PC-3 (cell line): ENCODE results near the gene CIITA. TPM values are rescaled to one million over a fixed set of nuclear protein-coding genes. Genes with fewer than 3 reads are reported as not detected.

ENCODE experiments used
- ATAC-seq: fragments of 200-7000 bp; cut with Tn5 transposase; 2 replicates; pipeline ENCODE4 v1.9.1; 2020; ENCODE audit warnings: mild to moderate bottlenecking, moderate library complexity
- BruUV-seq: library from RNA; stranded (reverse); fragments of 400-500 nt; replicated peaks from 2 replicates; lab custom pipeline; 2021; lab: Mats Ljungman, UMichigan
- CTCF ChIA-PET: fragments of 300-600 bp; sonication (Branson Sonifier 250); formaldehyde crosslinking; loops from one replicate; lab custom pipeline; 2022; ENCODE audit warnings: antibody characterized with exemption; lab: Charles Lee
- POLR2A ChIA-PET: fragments of 300-600 bp; sonication (Branson Sonifier 250); formaldehyde crosslinking; loops from one replicate; lab custom pipeline; 2022; ENCODE audit warnings: antibody characterized with exemption; ENCODE audit not compliant: unreplicated experiment; lab: Charles Lee
- DNase-seq: peaks from one replicate; pipeline ENCODE4 v3.0.0-alpha.2; 2015
- H2AFZ ChIP-seq: fragments of 300-600 bp; sonication (generic); 2 replicates; pipeline ENCODE4 v1.6.0; 2016; ENCODE audit warnings: antibody characterized with exemption, low read length
- H3F3A ChIP-seq: fragments of 300-600 bp; sonication (generic); one replicate; pipeline ENCODE4 v1.6.0; 2017; ENCODE audit warnings: antibody characterized with exemption, low read length, control low read depth, mild to moderate bottlenecking; ENCODE audit not compliant: unreplicated experiment
- H3K27ac ChIP-seq: fragments of 300-600 bp; sonication (generic); 2 replicates; pipeline ENCODE4 v1.5.1; 2016; ENCODE audit warnings: mild to moderate bottlenecking, low read length
- H3K27me3 ChIP-seq: fragments of 300-600 bp; sonication (generic); 2 replicates; pipeline ENCODE4 v1.6.1; 2016; ENCODE audit warnings: low read length, mixed read lengths
- H3K36me3 ChIP-seq: fragments of 300-600 bp; sonication (generic); 2 replicates; pipeline ENCODE4 v1.6.1; 2016; ENCODE audit warnings: low read depth, mixed run types, low read length, mixed read lengths
- H3K4me1 ChIP-seq: fragments of 300-600 bp; sonication (generic); 2 replicates; pipeline ENCODE4 v1.5.1; 2016; ENCODE audit warnings: low read length; ENCODE audit not compliant: insufficient read depth
- H3K4me2 ChIP-seq: fragments of 300-600 bp; sonication (generic); 2 replicates; pipeline ENCODE4 v1.6.0; 2016; ENCODE audit warnings: low read length
- H3K4me3 ChIP-seq: fragments of 300-600 bp; sonication (generic); 2 replicates; pipeline ENCODE4 v1.5.1; 2016; ENCODE audit warnings: mild to moderate bottlenecking, low read length, mixed read lengths
- H3K79me2 ChIP-seq: fragments of 300-600 bp; sonication (generic); 2 replicates; pipeline ENCODE4 v1.6.1; 2017; ENCODE audit warnings: low read length, mixed read lengths
- H3K9ac ChIP-seq: fragments of 300-600 bp; sonication (generic); 2 replicates; pipeline ENCODE4 v1.6.0; 2016; ENCODE audit warnings: mild to moderate bottlenecking, low read length
- H3K9me2 ChIP-seq: fragments of 300-600 bp; sonication (generic); replicated peaks from 2 replicates; pipeline ENCODE4 v1.6.1; 2016; ENCODE audit warnings: mixed run types, low read length, mixed read lengths
- H3K9me3 ChIP-seq: fragments of 300-600 bp; sonication (generic); 2 replicates; pipeline ENCODE4 v1.6.1; 2016; ENCODE audit warnings: low read length, mixed read lengths
- H4K20me1 ChIP-seq: fragments of 300-600 bp; sonication (generic); 2 replicates; pipeline ENCODE4 v1.6.1; 2016; ENCODE audit warnings: low read length, mixed read lengths
- CTCF ChIP-seq: fragments of 300-600 bp; sonication (generic); conservative IDR thresholded peaks from 2 replicates; pipeline ENCODE4 v1.5.1; 2017; ENCODE audit warnings: antibody characterized with exemption, low read depth, mild to moderate bottlenecking, low read length
- EZH2 ChIP-seq: fragments of 300-600 bp; sonication (generic); IDR thresholded peaks from one replicate; pipeline ENCODE4 v1.6.1; 2017; ENCODE audit warnings: antibody characterized with exemption, mild to moderate bottlenecking, low read length; ENCODE audit not compliant: unreplicated experiment
- EZH2phosphoT487 ChIP-seq: fragments of 300-600 bp; sonication (generic); IDR thresholded peaks from 2 replicates; pipeline ENCODE4 v1.6.1; 2018; ENCODE audit warnings: mild to moderate bottlenecking, antibody characterized with exemption, low read length, borderline replicate concordance
- intact Hi-C: fragments of 100-400 bp; cut with micrococcal nuclease; formaldehyde crosslinking; loops from 2 replicates; pipeline ENCODE4 v1.9.0; 2023
- total RNA-seq: library from RNA; depleted of rRNA; stranded (reverse); fragments of >200 nt; gene quantifications from 2 replicates; pipeline ENCODE4 v1.2.3, GENCODE V29; 2014

Gene CIITA
- total RNA-seq, 1 experiment from 2014 or later = not detected

DNA sequence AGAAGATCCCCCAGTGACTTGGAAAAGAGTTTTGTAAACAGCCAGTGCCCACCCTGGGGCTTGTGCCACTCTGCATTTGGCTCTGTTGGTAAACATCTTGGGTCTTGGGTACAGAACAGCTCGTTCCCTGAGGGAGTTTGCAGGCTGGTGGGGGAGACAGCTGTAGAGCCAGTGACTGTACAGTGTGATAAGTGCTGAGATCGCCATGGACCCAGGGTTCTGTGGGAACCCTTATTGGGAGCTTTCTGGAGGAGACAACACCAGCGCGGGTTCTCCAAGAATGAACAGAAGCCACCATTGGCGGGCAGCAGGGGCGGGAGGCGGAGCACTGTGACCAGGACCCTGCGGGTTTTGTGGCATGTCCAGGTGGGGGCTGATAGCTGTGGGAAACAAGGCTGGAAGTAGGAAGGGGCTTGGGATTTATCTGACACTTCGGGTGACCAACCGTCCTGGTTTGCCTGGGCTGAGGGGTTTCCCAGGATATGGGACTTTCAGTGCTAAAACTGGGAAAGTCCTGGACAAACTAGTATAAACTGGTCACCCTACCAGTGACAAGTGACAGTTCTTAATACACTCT lies 70.3 kb downstream of the CIITA start:
- no TSS peak for BruUV-seq
- H3K27ac ChIP-seq = no peak overlapping the region
- H3K36me3 ChIP-seq = no peaks in the 10 kb centered on the region
- no peak overlapping the region for H3K4me3 ChIP-seq
- peaks cover 28% of the 10 kb centered on the region for H3K4me1 ChIP-seq
- TF ChIP-seq CTCF (no peak), EZH2phosphoT487 (no peak), EZH2 (no peak)
- H3K9ac ChIP-seq = no peak overlapping the region
- ATAC-seq = no peak
- H3F3A ChIP-seq = no peaks in the 10 kb centered on the region
- H2AFZ ChIP-seq = no peak overlapping the region
- CTCF ChIA-PET = no interaction called here
- POLR2A ChIA-PET = no interaction called here
- no peaks in the 10 kb centered on the region for H3K27me3 ChIP-seq
- intact Hi-C loops = no loop called here
- H3K4me2 ChIP-seq = no peak overlapping the region
- no peaks in the 10 kb centered on the region for H3K9me2 ChIP-seq
- no peaks in the 10 kb centered on the region for H3K9me3 ChIP-seq
- H4K20me1 ChIP-seq = 0 out of 2 replicates have a peak, but pooled peaks cover 4% of the 10 kb centered on the region
- H3K79me2 ChIP-seq = peaks cover 75% of the 10 kb centered on the region
- DNase-seq = no peak

DNA sequence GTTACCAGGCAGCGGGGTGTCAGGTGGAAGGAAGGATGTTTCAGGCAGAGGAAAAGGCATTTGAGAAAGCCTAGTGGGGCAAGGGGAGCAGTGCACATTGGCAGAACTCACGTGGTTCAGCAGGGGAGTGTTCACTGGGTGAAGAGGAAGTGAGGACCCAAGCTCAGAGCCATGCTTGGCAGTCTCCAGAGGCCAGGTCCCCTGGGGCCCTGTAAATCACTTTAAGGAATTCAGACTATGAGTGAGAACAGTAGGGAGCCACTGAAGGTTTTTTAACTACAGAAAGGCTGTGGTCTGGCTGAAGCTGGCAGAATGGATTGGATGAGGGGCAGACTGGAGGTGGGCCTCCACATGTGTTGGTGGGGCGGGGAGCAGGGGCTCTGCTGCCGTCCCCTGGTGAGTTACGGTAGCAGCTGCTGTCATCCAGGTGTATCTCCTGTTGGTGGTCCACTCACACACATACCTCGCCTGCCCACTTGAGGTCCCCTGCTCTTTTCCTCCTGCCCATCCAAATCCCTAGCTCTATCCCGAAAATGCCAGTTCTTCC lies 72.5 kb downstream of the CIITA start:
- intact Hi-C loops = no loop called here
- no peak overlapping the region for H3K9ac ChIP-seq
- H3K27me3 ChIP-seq = no peaks in the 10 kb centered on the region
- peaks cover 28% of the 10 kb centered on the region for H3K4me1 ChIP-seq
- no TSS peak for BruUV-seq
- no peaks in the 10 kb centered on the region for H3K9me3 ChIP-seq
- peaks cover 86% of the 10 kb centered on the region for H3K79me2 ChIP-seq
- no peaks in the 10 kb centered on the region for H3K36me3 ChIP-seq
- H3K9me2 ChIP-seq = no peaks in the 10 kb centered on the region
- DNase-seq = peak; percentile 15
- CTCF ChIA-PET = no interaction called here
- H3K4me3 ChIP-seq = no peak overlapping the region
- no peak overlapping the region for H2AFZ ChIP-seq
- 0 out of 2 replicates have a peak overlapping the region, but pooled peaks have one; percentile 64 for H3K4me2 ChIP-seq
- H3K27ac ChIP-seq = peak overlapping the region; percentile 18; the same call in 1 of the 2 replicates
- TF ChIP-seq EZH2phosphoT487 = no peak
- no peak for TF ChIP-seq EZH2
- TF ChIP-seq CTCF = no peak
- POLR2A ChIA-PET = no interaction called here
- 0 out of 2 replicates have a peak, but pooled peaks cover 4% of the 10 kb centered on the region for H4K20me1 ChIP-seq
- H3F3A ChIP-seq = no peaks in the 10 kb centered on the region
- no peak for ATAC-seq

DNA sequence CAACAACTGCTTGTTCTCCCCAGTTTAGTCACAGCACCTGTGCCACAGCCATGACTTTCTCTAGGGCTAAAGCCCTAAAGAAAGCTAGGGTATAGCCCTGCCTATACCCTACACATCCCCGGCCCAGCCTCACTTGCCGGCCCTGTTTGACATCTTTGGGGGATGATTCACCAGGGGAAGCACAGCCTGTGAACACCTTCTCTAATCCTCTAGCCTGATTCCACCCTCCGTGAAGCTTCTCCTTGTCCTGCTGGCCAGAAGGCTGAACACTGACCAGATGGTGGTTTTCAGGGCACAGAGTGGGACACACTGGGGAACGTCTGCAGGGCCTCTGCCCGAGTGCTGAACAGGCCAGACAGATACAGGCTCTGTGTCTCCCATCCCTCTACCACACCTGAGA lies 73.4 kb downstream of the CIITA start:
- H2AFZ ChIP-seq = no peak overlapping the region
- DNase-seq = peak; percentile 67
- H4K20me1 ChIP-seq = 0 out of 2 replicates have a peak, but pooled peaks cover 4% of the 10 kb centered on the region
- H3K36me3 ChIP-seq = no peaks in the 10 kb centered on the region
- peaks cover 85% of the 10 kb centered on the region for H3K79me2 ChIP-seq
- BruUV-seq = no TSS peak
- H3F3A ChIP-seq = no peaks in the 10 kb centered on the region
- H3K27me3 ChIP-seq = no peaks in the 10 kb centered on the region
- TF ChIP-seq EZH2 = no peak
- no peak for TF ChIP-seq CTCF
- TF ChIP-seq EZH2phosphoT487 = no peak
- H3K9me3 ChIP-seq = no peaks in the 10 kb centered on the region
- POLR2A ChIA-PET = no interaction called here
- H3K27ac ChIP-seq = peak overlapping the region; percentile 18; the same call in 1 of the 2 replicates
- peaks cover 27% of the 10 kb centered on the region for H3K4me1 ChIP-seq
- peak overlapping the region; percentile 64 for H3K4me2 ChIP-seq
- no peak overlapping the region for H3K4me3 ChIP-seq
- intact Hi-C loops = loop anchor here (5.0 kb wide), 1 partner anchor 407 kb away; no protein-coding TSS in a partner anchor
- ATAC-seq = peak; percentile 80
- CTCF ChIA-PET = no interaction called here
- no peak overlapping the region for H3K9ac ChIP-seq
- H3K9me2 ChIP-seq = no peaks in the 10 kb centered on the region
